ENCODE data around the gene NACAD.

The NACAD gene

GRCh38 chr7:45088146-45088701, 545 bp downstream of the NACAD start:
- no peak for DNase-seq (ENCODE audit: low read depth in 2 of 2)

GRCh38 chr7:45087301-45088145, 1.2 kb downstream of the NACAD start:
- no peak for DNase-seq (ENCODE audit: low read depth in 2 of 2)

- no peak for DNase-seq (ENCODE audit: low read depth in 2 of 2)
Observed at GRCh38 chr7:45086331-45087065, 2.3 kb downstream of the NACAD start.

- DNase-seq (ENCODE audit: low read depth in 2 of 2): no peak
Observed at GRCh38 chr7:45085619-45086200, 3.1 kb downstream of the NACAD start.

- no peak for DNase-seq (ENCODE audit: low read depth in 2 of 2)
Observed at GRCh38 chr7:45084901-45085618, 3.7 kb downstream of the NACAD start.

GRCh38 chr7:45084336-45084735, 4.4 kb downstream of the NACAD start:
- no peak for DNase-seq (ENCODE audit: low read depth in 2 of 2)

GRCh38 chr7:45082831-45083331, 5.9 kb downstream of the NACAD start:
- DNase-seq (ENCODE audit: low read depth in 2 of 2): no peak

- DNase-seq (ENCODE audit: low read depth in 2 of 2): no peak
Observed at GRCh38 chr7:45082031-45082830, 6.5 kb downstream of the NACAD start.

GRCh38 chr7:45081670-45081974, 7.1 kb downstream of the NACAD start:
- no peak for DNase-seq (ENCODE audit: low read depth in 2 of 2)

GRCh38 chr7:45080958-45081669, 7.7 kb downstream of the NACAD start:
- no peak for DNase-seq (ENCODE audit: low read depth in 2 of 2)

- DNase-seq (ENCODE audit: low read depth in 2 of 2): no peak
Observed at GRCh38 chr7:45080265-45080957, 8.4 kb downstream of the NACAD start.

- DNase-seq (ENCODE audit: low read depth in 2 of 2): no peak
Observed at GRCh38 chr7:45078125-45078681, 10.6 kb downstream of the NACAD start.

GRCh38 chr7:45077579-45077978, 11.2 kb downstream of the NACAD start:
- no peak for DNase-seq (ENCODE audit: low read depth in 2 of 2)

GRCh38 chr7:45076946-45077345, 11.8 kb downstream of the NACAD start:
- no peak for DNase-seq (ENCODE audit: low read depth in 2 of 2)

GRCh38 chr7:45075871-45076796, 12.6 kb downstream of the NACAD start:
- no peak for DNase-seq (ENCODE audit: low read depth in 2 of 2)

- no peak for DNase-seq (ENCODE audit: low read depth in 2 of 2)
Observed at GRCh38 chr7:45075355-45075644, 13.5 kb downstream of the NACAD start.

- DNase-seq (ENCODE audit: low read depth in 2 of 2): no peak
Observed at GRCh38 chr7:45074528-45075354, 14.0 kb downstream of the NACAD start.
